A549 (cell line): ENCODE data around the gene ANLN.

Source experiments
- CHD4 ChIP-seq: fragments of 200-600 bp; sonication (generic); IDR thresholded peaks from 2 replicates; pipeline ENCODE4 v1.6.1; 2016; ENCODE audit warnings: antibody characterized with exemption, mild to moderate bottlenecking, borderline replicate concordance
- HMGXB4 ChIP-seq: fragments of 250-450 bp; sonication (Bioruptor Pico); IDR thresholded peaks from 2 replicates; pipeline ENCODE4 v1.5.0; 2021; ENCODE audit warnings: mild to moderate bottlenecking, moderate library complexity, borderline replicate concordance
- KDM1A ChIP-seq: fragments of 200-600 bp; sonication (generic); IDR thresholded peaks from 2 replicates; pipeline ENCODE4 v1.6.1; 2016; ENCODE audit warnings: low read depth, mild to moderate bottlenecking
- MAFK ChIP-seq: fragments of 450-650 bp; IDR thresholded peaks from 2 replicates; pipeline ENCODE4 v1.6.1; 2014; ENCODE audit not compliant: partially characterized antibody
- MAX ChIP-seq: IDR thresholded peaks from 2 replicates; pipeline ENCODE4 v1.6.1; 2012
- PBX3 ChIP-seq: IDR thresholded peaks from 2 replicates; pipeline ENCODE4 v1.6.1; 2012
- POLR2A ChIP-seq: IDR thresholded peaks from 2 replicates; pipeline ENCODE4 v1.6.1; 2012; ENCODE audit warnings: mild to moderate bottlenecking, low read length
- RCOR1 ChIP-seq: fragments of 150-350 bp; IDR thresholded peaks from 2 replicates; pipeline ENCODE4 v1.6.1; 2014; ENCODE audit warnings: antibody characterized with exemption, low read length, low read depth
- RFX5 ChIP-seq: fragments of 450-650 bp; IDR thresholded peaks from 2 replicates; pipeline ENCODE4 v1.7.1; 2014; ENCODE audit warnings: antibody characterized with exemption, mild to moderate bottlenecking, moderate library complexity
- TF ChIP-seq, protein P1 (sequence below): fragments of >200 bp; sonication (Bioruptor Twin); formaldehyde crosslinking; IDR thresholded peaks from 3 replicates; pipeline ENCODE4 v1.5.1; 2016

DNA sequence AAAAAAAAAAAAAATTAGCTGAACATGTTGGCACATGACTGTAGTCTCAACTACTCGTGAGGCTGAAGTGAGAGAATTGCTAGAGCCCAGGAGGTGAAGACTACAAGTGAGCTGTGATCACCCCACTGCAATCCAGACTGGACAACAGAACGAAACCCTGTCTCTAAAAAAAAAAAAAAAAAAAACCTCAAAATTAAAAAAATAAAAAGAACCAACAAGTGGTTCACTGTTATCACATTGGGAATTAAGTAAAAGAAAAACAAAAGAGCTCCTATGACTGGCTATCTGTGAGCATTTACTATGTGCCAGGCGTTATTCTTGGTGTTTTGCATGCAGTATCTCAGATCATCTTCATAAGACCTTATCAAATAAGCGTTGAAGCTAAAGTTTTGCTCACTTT, 66.0 kb downstream of the ANLN start:
- TF ChIP-seq KDM1A: no peak
- TF ChIP-seq HMGXB4 (CRISPR knock-in tag): no peak
- no peak for TF ChIP-seq MAX
- TF ChIP-seq RFX5: no peak
- TF ChIP-seq, protein P1, sequence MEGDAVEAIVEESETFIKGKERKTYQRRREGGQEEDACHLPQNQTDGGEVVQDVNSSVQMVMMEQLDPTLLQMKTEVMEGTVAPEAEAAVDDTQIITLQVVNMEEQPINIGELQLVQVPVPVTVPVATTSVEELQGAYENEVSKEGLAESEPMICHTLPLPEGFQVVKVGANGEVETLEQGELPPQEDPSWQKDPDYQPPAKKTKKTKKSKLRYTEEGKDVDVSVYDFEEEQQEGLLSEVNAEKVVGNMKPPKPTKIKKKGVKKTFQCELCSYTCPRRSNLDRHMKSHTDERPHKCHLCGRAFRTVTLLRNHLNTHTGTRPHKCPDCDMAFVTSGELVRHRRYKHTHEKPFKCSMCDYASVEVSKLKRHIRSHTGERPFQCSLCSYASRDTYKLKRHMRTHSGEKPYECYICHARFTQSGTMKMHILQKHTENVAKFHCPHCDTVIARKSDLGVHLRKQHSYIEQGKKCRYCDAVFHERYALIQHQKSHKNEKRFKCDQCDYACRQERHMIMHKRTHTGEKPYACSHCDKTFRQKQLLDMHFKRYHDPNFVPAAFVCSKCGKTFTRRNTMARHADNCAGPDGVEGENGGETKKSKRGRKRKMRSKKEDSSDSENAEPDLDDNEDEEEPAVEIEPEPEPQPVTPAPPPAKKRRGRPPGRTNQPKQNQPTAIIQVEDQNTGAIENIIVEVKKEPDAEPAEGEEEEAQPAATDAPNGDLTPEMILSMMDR: no peak
- TF ChIP-seq POLR2A: no peak
- TF ChIP-seq MAFK: no peak
- TF ChIP-seq CHD4: no peak
- TF ChIP-seq RCOR1: no peak
- TF ChIP-seq PBX3: no peak
